Neural cell (in vitro differentiated cells): ENCODE data around the gene MRPS15. TPM values are rescaled to one million over a fixed set of nuclear protein-coding genes. Genes with fewer than 3 reads are reported as not detected.

ENCODE experiments used
- H2AFZ ChIP-seq: fragments of 200-600, 300-800 bp; sonication (generic), shearing (Covaris generic); 2 replicates; pipeline ENCODE4 v1.6.0; 2014; ENCODE audit warnings: low read depth, mild to moderate bottlenecking, antibody characterized with exemption, low read length, moderate library complexity
- H3F3A ChIP-seq: fragments of 200-600 bp; shearing (Covaris generic); 2 replicates; pipeline ENCODE4 v1.6.1; 2016; ENCODE audit warnings: mild to moderate bottlenecking, moderate library complexity, mixed read lengths, antibody characterized with exemption, low read length; ENCODE audit not compliant: insufficient read depth, poor library complexity, severe bottlenecking
- H3K27ac ChIP-seq: fragments of 200-600, 300-800 bp; sonication (generic), shearing (Covaris generic); 2 replicates; pipeline ENCODE4 v1.5.1; 2014; ENCODE audit warnings: mild to moderate bottlenecking, low read length, moderate library complexity
- H3K27me3 ChIP-seq: fragments of 300-800, 200-600 bp; sonication (generic), shearing (Covaris generic); 2 replicates; pipeline ENCODE4 v1.6.0; 2014; ENCODE audit warnings: mild to moderate bottlenecking, low read depth, low read length, moderate library complexity; ENCODE audit not compliant: insufficient read depth
- H3K36me3 ChIP-seq: fragments of 300-800, 200-600 bp; sonication (generic), shearing (Covaris generic); 2 replicates; pipeline ENCODE4 v1.5.1; 2014; ENCODE audit warnings: mild to moderate bottlenecking, antibody characterized with exemption, low read length, moderate library complexity; ENCODE audit not compliant: insufficient read depth
- H3K4me2 ChIP-seq: fragments of 300-800, 200-600 bp; sonication (generic), shearing (Covaris generic); 2 replicates; pipeline ENCODE4 v1.6.0; 2014; ENCODE audit warnings: mild to moderate bottlenecking, low read length
- H3K4me3 ChIP-seq: fragments of 300-800, 200-600 bp; sonication (generic), shearing (Covaris generic); 2 replicates; pipeline ENCODE4 v1.5.1; 2014; ENCODE audit warnings: mild to moderate bottlenecking, low read length, moderate library complexity
- H3K79me2 ChIP-seq: fragments of 200-600 bp; shearing (Covaris generic); replicated peaks from 2 replicates; pipeline ENCODE4 v1.6.0; 2014; ENCODE audit warnings: mild to moderate bottlenecking, low read length, moderate library complexity; ENCODE audit not compliant: insufficient read depth
- H3K9ac ChIP-seq: fragments of 300-800, 200-600 bp; sonication (generic), shearing (Covaris generic); 2 replicates; pipeline ENCODE4 v1.6.1; 2016; ENCODE audit warnings: mild to moderate bottlenecking, low read length, mixed read lengths
- H3K9me2 ChIP-seq: fragments of 200-600 bp; shearing (Covaris generic); 2 replicates; pipeline ENCODE4 v1.6.1; 2016; ENCODE audit warnings: mild to moderate bottlenecking, low read length, mixed read lengths; ENCODE audit not compliant: insufficient read depth
- H3K9me3 ChIP-seq: fragments of 200-600, 300-800 bp; sonication (generic), shearing (Covaris generic); 2 replicates; pipeline ENCODE4 v1.6.1; 2016; ENCODE audit warnings: mild to moderate bottlenecking, mixed run types, low read length, moderate library complexity, mixed read lengths
- H4K20me1 ChIP-seq: fragments of 200-600 bp; shearing (Covaris generic); 2 replicates; pipeline ENCODE4 v1.6.1; 2016; ENCODE audit warnings: mild to moderate bottlenecking, mixed run types; ENCODE audit not compliant: insufficient read depth
- EP300 ChIP-seq: fragments of 450-650 bp; conservative IDR thresholded peaks from 2 replicates; pipeline ENCODE4 v1.6.1; 2014; ENCODE audit warnings: antibody characterized with exemption, mild to moderate bottlenecking, moderate library complexity; ENCODE audit not compliant: poor library complexity, severe bottlenecking
- EZH2 ChIP-seq: fragments of 200-600, 300-800 bp; shearing (Covaris generic), sonication (generic); IDR thresholded peaks from 2 replicates; pipeline ENCODE4 v1.6.1; 2014; ENCODE audit warnings: antibody characterized with exemption, low read length, borderline replicate concordance, mild to moderate bottlenecking; ENCODE audit not compliant: insufficient read depth, poor library complexity, severe bottlenecking
- MXI1 ChIP-seq: fragments of 450-650 bp; conservative IDR thresholded peaks from 2 replicates; pipeline ENCODE4 v1.6.1; 2014; ENCODE audit warnings: antibody characterized with exemption, mild to moderate bottlenecking; ENCODE audit not compliant: poor library complexity, severe bottlenecking
- POLR2AphosphoS5 ChIP-seq: IDR thresholded peaks from 2 replicates; pipeline ENCODE4 v1.6.1; 2012
- RAD21 ChIP-seq: fragments of 450-650 bp; conservative IDR thresholded peaks from 2 replicates; pipeline ENCODE4 v1.6.1; 2014; ENCODE audit warnings: antibody characterized with exemption, mild to moderate bottlenecking, moderate library complexity
- SMC3 ChIP-seq: fragments of 450-650 bp; conservative IDR thresholded peaks from 2 replicates; pipeline ENCODE4 v1.6.1; 2014; ENCODE audit warnings: antibody characterized with exemption, mild to moderate bottlenecking, moderate library complexity; ENCODE audit not compliant: poor library complexity
- TAF1 ChIP-seq: IDR thresholded peaks from 2 replicates; pipeline ENCODE4 v1.6.1; 2012; ENCODE audit warnings: low read depth
- polyA plus RNA-seq: library from polyadenylated mRNA; depleted of rRNA; stranded (reverse); fragments of >200 nt; gene quantifications from 2 replicates; pipeline ENCODE4 v1.2.3, GENCODE V29; 2014
- TF ChIP-seq, protein P1 (sequence below): IDR thresholded peaks from 2 replicates; pipeline ENCODE4 v1.6.1; 2012; ENCODE audit warnings: borderline replicate concordance
- TF ChIP-seq, protein P2 (sequence below): fragments of 450-650 bp; IDR thresholded peaks from 2 replicates; pipeline ENCODE4 v1.5.1; 2014; ENCODE audit warnings: antibody characterized with exemption, mild to moderate bottlenecking, moderate library complexity; ENCODE audit not compliant: poor library complexity, severe bottlenecking

Gene MRPS15
- polyA plus RNA-seq, 1 donor from 2014 or later = 65.6 TPM

DNA sequence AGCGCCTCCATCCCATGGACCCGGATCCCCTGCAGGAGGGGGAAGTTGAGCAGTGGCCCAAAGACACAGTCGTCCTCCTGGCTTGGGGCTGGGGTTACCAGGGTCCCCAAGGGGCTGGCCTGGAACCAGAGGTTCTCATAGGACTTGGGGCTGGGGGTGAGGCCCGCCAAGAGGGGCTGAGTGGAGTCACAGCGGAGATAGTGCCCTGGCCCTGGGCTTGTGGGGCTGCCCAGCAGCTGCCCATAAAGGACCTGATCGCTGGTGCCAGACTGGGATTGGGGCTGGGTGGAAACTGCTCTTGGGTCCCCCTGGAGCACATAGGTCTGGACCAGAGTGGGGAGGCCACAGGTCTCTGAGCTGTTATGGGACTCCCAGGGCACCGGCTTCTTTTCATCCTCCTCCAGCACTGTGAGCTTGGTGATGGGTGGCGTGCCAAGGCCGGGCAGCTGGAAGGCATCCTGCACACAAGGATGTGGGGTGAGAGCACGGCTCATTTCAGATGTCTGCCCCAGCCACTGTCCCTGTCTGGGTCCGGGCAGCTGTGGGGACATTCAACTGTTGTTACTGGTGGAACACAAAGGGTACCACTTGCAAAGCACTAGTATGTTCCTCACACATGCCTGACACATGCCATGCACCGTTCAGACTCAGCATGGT lies 2.3 kb upstream of the MRPS15 start (continued):
- TF ChIP-seq, protein P1, sequence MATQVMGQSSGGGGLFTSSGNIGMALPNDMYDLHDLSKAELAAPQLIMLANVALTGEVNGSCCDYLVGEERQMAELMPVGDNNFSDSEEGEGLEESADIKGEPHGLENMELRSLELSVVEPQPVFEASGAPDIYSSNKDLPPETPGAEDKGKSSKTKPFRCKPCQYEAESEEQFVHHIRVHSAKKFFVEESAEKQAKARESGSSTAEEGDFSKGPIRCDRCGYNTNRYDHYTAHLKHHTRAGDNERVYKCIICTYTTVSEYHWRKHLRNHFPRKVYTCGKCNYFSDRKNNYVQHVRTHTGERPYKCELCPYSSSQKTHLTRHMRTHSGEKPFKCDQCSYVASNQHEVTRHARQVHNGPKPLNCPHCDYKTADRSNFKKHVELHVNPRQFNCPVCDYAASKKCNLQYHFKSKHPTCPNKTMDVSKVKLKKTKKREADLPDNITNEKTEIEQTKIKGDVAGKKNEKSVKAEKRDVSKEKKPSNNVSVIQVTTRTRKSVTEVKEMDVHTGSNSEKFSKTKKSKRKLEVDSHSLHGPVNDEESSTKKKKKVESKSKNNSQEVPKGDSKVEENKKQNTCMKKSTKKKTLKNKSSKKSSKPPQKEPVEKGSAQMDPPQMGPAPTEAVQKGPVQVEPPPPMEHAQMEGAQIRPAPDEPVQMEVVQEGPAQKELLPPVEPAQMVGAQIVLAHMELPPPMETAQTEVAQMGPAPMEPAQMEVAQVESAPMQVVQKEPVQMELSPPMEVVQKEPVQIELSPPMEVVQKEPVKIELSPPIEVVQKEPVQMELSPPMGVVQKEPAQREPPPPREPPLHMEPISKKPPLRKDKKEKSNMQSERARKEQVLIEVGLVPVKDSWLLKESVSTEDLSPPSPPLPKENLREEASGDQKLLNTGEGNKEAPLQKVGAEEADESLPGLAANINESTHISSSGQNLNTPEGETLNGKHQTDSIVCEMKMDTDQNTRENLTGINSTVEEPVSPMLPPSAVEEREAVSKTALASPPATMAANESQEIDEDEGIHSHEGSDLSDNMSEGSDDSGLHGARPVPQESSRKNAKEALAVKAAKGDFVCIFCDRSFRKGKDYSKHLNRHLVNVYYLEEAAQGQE = no peak
- TF ChIP-seq TAF1 = no peak
- no peak for TF ChIP-seq MXI1
- no peak for TF ChIP-seq SMC3

DNA sequence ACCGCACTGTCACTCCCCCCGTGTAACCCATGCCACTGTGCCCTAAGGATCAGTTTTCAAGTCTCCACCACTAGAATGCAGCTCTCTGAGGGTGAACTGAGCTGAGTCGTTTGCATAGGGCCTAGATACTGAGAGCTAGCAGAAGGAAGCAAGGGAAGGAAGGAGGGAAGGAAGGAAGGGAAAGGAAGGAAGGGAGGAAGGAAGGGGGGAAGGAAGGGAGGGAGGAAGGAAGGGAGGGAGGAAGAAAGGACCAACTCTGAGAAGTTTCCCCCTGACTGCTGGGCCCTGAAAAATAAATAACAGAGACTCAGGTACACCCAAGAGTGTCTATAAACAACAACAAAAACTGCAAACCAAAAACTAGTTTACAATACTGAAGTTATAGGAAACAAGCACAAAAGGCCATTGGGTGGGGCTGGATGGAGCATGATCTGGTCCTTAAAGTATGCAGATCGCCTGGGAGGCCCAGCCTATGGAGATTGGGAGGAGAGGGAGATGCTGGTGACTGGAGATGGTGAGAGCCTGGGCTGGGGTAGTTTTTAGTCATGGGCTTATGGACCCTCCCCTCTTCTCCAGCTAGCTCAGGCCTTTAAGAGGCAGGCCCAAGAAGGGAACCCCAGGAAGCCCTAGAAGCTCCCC lies 1.7 kb upstream of the MRPS15 start:
- Histone ChIP-seq H2AFZ (no peak overlapping the region), H3F3A (no peaks in the 10 kb centered on the region), H3K9me2 (no peaks in the 10 kb centered on the region), H3K36me3 (no peaks in the 10 kb centered on the region), H3K27ac (no peak overlapping the region), H3K9ac (no peak overlapping the region), H3K4me3 (no peak overlapping the region), H4K20me1 (no peaks in the 10 kb centered on the region), H3K27me3 (no peaks in the 10 kb centered on the region), H3K79me2 (peaks cover 7% of the 10 kb centered on the region), H3K4me2 (no peak overlapping the region), H3K9me3 (no peaks in the 10 kb centered on the region)
- no peak for TF ChIP-seq MXI1
- TF ChIP-seq, protein P2, sequence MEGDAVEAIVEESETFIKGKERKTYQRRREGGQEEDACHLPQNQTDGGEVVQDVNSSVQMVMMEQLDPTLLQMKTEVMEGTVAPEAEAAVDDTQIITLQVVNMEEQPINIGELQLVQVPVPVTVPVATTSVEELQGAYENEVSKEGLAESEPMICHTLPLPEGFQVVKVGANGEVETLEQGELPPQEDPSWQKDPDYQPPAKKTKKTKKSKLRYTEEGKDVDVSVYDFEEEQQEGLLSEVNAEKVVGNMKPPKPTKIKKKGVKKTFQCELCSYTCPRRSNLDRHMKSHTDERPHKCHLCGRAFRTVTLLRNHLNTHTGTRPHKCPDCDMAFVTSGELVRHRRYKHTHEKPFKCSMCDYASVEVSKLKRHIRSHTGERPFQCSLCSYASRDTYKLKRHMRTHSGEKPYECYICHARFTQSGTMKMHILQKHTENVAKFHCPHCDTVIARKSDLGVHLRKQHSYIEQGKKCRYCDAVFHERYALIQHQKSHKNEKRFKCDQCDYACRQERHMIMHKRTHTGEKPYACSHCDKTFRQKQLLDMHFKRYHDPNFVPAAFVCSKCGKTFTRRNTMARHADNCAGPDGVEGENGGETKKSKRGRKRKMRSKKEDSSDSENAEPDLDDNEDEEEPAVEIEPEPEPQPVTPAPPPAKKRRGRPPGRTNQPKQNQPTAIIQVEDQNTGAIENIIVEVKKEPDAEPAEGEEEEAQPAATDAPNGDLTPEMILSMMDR = no peak
- no peak for TF ChIP-seq EP300
- TF ChIP-seq SMC3 = no peak
- TF ChIP-seq EZH2 = no peak
- TF ChIP-seq, protein P1 = no peak
- no peak for TF ChIP-seq POLR2AphosphoS5
- no peak for TF ChIP-seq RAD21
- TF ChIP-seq TAF1 = no peak
